ENCODE measurements around the gene USHBP1. TPM values are rescaled to one million over a fixed set of nuclear protein-coding genes. Genes with fewer than 3 reads are reported as not detected.

USHBP1 gene
- total and polyA plus RNA-seq, 2 of the 13 experiments (the other 11 are each of a cell fraction or from before 2014, with no cell fraction given): 0.15 to 1.5 TPM

DNA sequence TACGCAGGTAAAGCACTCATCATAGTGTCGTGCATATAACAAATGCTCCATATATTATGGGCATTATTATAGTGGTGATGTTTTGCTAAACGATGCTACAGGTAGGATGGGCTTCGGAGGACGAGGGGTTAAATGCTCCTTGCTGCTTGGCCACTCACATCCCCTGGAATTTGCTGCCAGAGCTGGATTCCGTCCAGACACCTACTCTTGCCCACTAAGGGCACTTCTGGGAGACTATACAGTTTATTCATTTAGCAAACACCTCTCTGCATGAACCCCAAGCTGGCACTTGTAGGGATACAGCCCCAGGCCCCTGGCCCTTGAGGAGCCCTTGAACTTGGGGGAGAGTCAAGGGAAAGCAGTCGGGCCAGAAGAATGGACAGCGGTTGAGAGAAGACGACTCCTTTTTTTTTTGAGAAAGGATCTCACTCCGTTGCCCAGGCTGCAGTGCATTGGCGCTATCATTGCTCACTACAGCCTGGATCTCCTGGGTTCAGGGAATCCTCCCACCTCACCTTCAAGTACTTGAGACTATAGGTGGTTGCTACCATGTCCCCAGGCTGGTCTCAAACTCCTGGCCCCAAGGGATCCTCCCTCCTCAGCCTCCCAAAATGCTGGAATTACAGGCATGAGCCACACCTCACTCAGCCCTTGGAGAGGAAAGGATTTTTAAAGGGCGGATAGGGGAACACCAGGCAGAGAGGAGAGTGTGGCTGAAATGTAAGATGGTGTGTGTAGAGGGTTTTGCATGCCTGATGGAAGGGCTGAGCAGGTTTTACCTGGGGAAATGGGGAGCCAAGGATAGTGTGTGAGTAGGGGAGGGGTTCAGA is 40.1 kb upstream of the USHBP1 start (continued):
- peak; percentile 70 for TF ChIP-seq ZNF121 (CRISPR knock-in tag; IDR thresholded peaks at IDR 0.05)

DNA sequence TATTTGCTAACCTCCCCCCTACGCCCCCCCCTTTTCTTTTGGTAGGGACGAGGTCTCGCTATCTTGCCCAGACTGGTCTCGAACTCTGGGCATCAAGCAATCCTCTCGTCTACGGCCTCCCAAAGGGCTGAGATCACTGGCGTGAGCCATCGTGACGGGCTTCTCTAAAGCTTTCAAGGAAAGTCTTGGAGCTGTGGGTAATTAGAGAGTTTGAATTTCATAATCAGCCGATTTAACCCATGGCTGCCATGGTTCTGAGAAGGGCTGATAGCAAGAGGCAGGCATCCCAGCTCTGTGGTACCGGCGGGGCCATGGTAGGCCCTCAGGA is 39.4 kb upstream of the USHBP1 start:
- ATAC-seq: no peak
- Histone ChIP-seq H3K27ac (ENCODE audit: extremely low read length, insufficient read depth, low read length) (no peak overlapping the region), H3K9me3 (ENCODE audit: low read length) (no peaks in the 10 kb centered on the region), H3K4me2 (ENCODE audit: low read depth, low read length) (peak overlapping the region; percentile 97), H3K27me3 (ENCODE audit: control insufficient read depth in 1 of 2, insufficient read depth in 2 of 2, low read length in 2 of 2) (no peaks in the 10 kb centered on the region), H3K4me3 (replicated peaks in 1 of 3; ENCODE audit: insufficient read depth in 1 of 3, low read depth in 2 of 3, low read length in 3 of 3) (peak overlapping the region; percentile 47 to 81 (median 61); a peak in 5 of 6 replicates), H3K9ac (ENCODE audit: insufficient read depth, low read depth, low read length) (peak overlapping the region; percentile 58; the same call in 1 of the 2 replicates), H3K4me1 (ENCODE audit: insufficient read depth, low read length) (peaks cover 33% of the 10 kb centered on the region), H3K79me2 (ENCODE audit: insufficient read depth, low read length) (peaks cover 3% of the 10 kb centered on the region), H2AFZ (ENCODE audit: low read length) (no peak overlapping the region), H3K36me3 (replicated peaks in 1 of 2; ENCODE audit: control insufficient read depth in 1 of 2, insufficient read depth in 2 of 2, low read length in 2 of 2) (no peaks in the 10 kb centered on the region), H4K20me1 (ENCODE audit: insufficient read depth, low read length) (no peaks in the 10 kb centered on the region)
- WGBS (ENCODE audit: low lambda C conversion rate): 41% methylated on average over 8 of the region's 12 CpGs
- in situ Hi-C loops (cut with HindIII; ENCODE audit: extremely low pct_ligation_motif_present, low pct_unique_long_range_greater_than_20kb): no loop called here
- intact Hi-C loops (cut with micrococcal nuclease; ENCODE audit: unreplicated experiment): loop anchor here (1.0 kb wide), 1 partner anchor 89 kb away; the partner anchor contains the start of gene USE1
- POLR2A ChIA-PET: interaction anchor here (0.8 to 1.8 kb wide), 4 partner anchors 13 to 79 kb away, joined by 3 to 5 read pairs (median 4); no protein-coding TSS in a partner anchor
- FAIRE-seq: no peak
- BruUV-seq (replicated peaks): no TSS peak
- TF ChIP-seq SKI (IDR thresholded peaks at IDR 0.05; ENCODE audit: partially characterized antibody): no peak
- TF ChIP-seq ZNF121 (CRISPR knock-in tag; IDR thresholded peaks at IDR 0.05): 0 out of 2 replicates have a peak, but pooled peaks have one; percentile 19
- CTCF ChIA-PET (ENCODE audit: low intra/inter-chr PET ratio, low total read pairs): no interaction called here
- DNase-seq (ENCODE audit: low spot score): no peak

DNA sequence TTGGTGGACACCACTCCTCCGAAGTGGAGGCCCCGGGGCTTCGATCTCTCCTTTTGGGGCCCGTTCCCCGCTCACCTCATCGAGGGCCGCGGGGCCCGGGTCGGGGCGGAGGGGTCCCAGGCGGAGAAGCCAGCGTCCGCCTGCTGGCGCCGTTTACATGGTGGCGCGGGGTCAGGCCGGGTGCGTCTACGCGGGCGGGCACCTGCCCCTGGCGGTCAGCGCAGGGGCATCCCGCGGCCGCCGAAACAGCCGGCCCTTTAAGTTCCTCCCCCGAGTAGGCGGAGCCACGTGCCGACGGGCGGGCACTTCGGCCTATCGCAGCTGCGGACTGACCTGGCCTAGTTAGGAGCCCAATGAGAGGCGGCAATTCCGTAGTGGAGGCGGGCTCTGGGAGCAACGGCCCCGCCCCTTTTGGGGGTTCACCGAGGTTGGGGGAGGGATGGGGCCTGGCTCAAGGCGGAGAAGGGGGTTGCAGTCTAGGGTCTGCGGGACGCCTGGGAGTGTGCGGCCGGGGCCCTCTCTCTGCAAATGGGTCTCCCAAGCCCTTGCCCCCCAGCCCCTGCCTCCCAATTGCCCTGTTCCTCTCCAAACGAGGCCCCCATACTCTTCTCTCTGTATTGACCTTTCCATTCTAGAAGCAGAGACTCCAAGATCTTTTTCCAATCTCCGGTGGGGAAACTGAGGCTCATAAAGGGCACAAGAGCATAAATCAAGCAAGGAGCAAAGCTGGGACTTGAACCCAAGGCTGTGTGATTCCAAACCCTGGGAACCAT is 38.8 kb upstream of the USHBP1 start, which contains the start of gene ABHD8:
Gene ABHD8, minus strand, starts transcription at position 259 of the 773 bp plus-strand sequence. CDS start 1,809 bp downstream, outside the sequence.
- no TSS peak for BruUV-seq (replicated peaks)
- peak within 1 kb of the TSS; percentile 81 to 88 (median 81) for H3K4me3 ChIP-seq (replicated peaks in 1 of 3; ENCODE audit: insufficient read depth in 1 of 3, low read depth in 2 of 3, low read length in 3 of 3)
- DNase-seq (ENCODE audit: low spot score): peak; percentile 93
- peaks cover 0 to 3% of the 10 kb centered on the region in 2 experiments; a peak in 1 of 5 replicates for H3K36me3 ChIP-seq (replicated peaks in 1 of 2; ENCODE audit: control insufficient read depth in 1 of 2, insufficient read depth in 2 of 2, low read length in 2 of 2)
- FAIRE-seq: peak; percentile 36
- ATAC-seq: peak; percentile 88
- ChIA-PET CTCF (ENCODE audit: low intra/inter-chr PET ratio, low total read pairs) (no interaction called here), POLR2A (interaction anchor here (0.6 to 1.8 kb wide), 5 partner anchors 48 to 88 kb away, joined by 3 to 6 read pairs (median 3); partner anchors contain the start of gene USE1)
- peak within 1 kb of the TSS; percentile 35 for H2AFZ ChIP-seq (ENCODE audit: low read length)
- peak within 1 kb of the TSS; percentile 76 for H3K9ac ChIP-seq (ENCODE audit: insufficient read depth, low read depth, low read length)
- H3K79me2 ChIP-seq (ENCODE audit: insufficient read depth, low read length): peaks cover 3% of the 10 kb centered on the region
- H3K27me3 ChIP-seq (ENCODE audit: control insufficient read depth in 1 of 2, insufficient read depth in 2 of 2, low read length in 2 of 2): no peaks in the 10 kb centered on the region
- in situ Hi-C loops (cut with HindIII; ENCODE audit: extremely low pct_ligation_motif_present, low pct_unique_long_range_greater_than_20kb) (no loop called here), intact Hi-C loops (cut with micrococcal nuclease; ENCODE audit: unreplicated experiment) (loop anchor here (1.0 kb wide), 1 partner anchor 88 kb away; the partner anchor contains the start of gene USE1)
- H3K27ac ChIP-seq (ENCODE audit: extremely low read length, insufficient read depth, low read length): peak within 1 kb of the TSS; percentile 57
- H3K4me2 ChIP-seq (ENCODE audit: low read depth, low read length): peak within 1 kb of the TSS; percentile 97
- 0% methylated on average over 9 of the region's 52 CpGs for WGBS (ENCODE audit: low lambda C conversion rate)
- H4K20me1 ChIP-seq (ENCODE audit: insufficient read depth, low read length): no peaks in the 10 kb centered on the region
- H3K9me3 ChIP-seq (ENCODE audit: low read length): peaks cover 1% of the 10 kb centered on the region; the same call in 1 of the 2 replicates
- peaks cover 33% of the 10 kb centered on the region for H3K4me1 ChIP-seq (ENCODE audit: insufficient read depth, low read length)
- TF ChIP-seq TRIM24 (CRISPR knock-in tag; IDR thresholded peaks at IDR 0.05) (no peak), HOXD1 (CRISPR knock-in tag; IDR thresholded peaks at IDR 0.05) (peak; percentile 77; the same call in 1 of the 2 replicates), ZBTB8A (CRISPR knock-in tag; IDR thresholded peaks at IDR 0.05; ENCODE audit: borderline replicate concordance, low read depth) (no peak), ZNF20 (CRISPR knock-in tag; IDR thresholded peaks at IDR 0.05) (no peak), MIER3 (CRISPR knock-in tag; IDR thresholded peaks at IDR 0.05; ENCODE audit: borderline replicate concordance) (no peak), MAZ (IDR thresholded peaks at IDR 0.05; ENCODE audit: borderline replicate concordance, low read depth, low read length) (peak; percentile 78; the same call in 1 of the 2 replicates), MAZ (CRISPR knock-in tag; IDR thresholded peaks at IDR 0.05; ENCODE audit: low read depth) (no peak; the same call in none of the 2 replicates), BCL6 (CRISPR knock-in tag; IDR thresholded peaks at IDR 0.05) (peak; percentile 22; the same call in 1 of the 2 replicates), CHD4 (IDR thresholded peaks at IDR 0.05; ENCODE audit: borderline replicate concordance, low read length) (peak; percentile 73; the same call in 1 of the 2 replicates)
- TF ChIP-seq, protein P1, sequence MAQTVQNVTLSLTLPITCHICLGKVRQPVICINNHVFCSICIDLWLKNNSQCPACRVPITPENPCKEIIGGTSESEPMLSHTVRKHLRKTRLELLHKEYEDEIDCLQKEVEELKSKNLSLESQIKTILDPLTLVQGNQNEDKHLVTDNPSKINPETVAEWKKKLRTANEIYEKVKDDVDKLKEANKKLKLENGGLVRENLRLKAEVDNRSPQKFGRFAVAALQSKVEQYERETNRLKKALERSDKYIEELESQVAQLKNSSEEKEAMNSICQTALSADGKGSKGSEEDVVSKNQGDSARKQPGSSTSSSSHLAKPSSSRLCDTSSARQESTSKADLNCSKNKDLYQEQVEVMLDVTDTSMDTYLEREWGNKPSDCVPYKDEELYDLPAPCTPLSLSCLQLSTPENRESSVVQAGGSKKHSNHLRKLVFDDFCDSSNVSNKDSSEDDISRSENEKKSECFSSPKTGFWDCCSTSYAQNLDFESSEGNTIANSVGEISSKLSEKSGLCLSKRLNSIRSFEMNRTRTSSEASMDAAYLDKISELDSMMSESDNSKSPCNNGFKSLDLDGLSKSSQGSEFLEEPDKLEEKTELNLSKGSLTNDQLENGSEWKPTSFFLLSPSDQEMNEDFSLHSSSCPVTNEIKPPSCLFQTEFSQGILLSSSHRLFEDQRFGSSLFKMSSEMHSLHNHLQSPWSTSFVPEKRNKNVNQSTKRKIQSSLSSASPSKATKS (CRISPR knock-in tag; IDR thresholded peaks at IDR 0.05): no peak

Data from HepG2 (cell line).